Astrocyte of the cerebellum (primary cell): Measurements from ENCODE around the gene PIP5K1B.
A peak's percentile ranks its signal among the peaks of the same experiment; 100 is the strongest.

Source experiments
- DNase-seq: peaks from one replicate; pipeline ENCODE4 v3.0.0-alpha.2; 2011; ENCODE audit warnings: low read depth
- H3K4me3 ChIP-seq: 2 replicates; pipeline ENCODE4 v1.5.1; 2011; ENCODE audit warnings: mild to moderate bottlenecking, low read depth, low read length, moderate library complexity
- in situ Hi-C: cut with HindIII; loops from 2 replicates; pipeline ENCODE4 v1.10.0; 2017; ENCODE audit warnings: low sequenced_read_pairs
- TF ChIP-seq, protein P1 (sequence below): IDR thresholded peaks from 2 replicates; pipeline ENCODE4 v1.5.1; 2012; ENCODE audit warnings: low read length, low read depth, moderate library complexity, mild to moderate bottlenecking; ENCODE audit errors: missing control alignments

Gene PIP5K1B

DNA sequence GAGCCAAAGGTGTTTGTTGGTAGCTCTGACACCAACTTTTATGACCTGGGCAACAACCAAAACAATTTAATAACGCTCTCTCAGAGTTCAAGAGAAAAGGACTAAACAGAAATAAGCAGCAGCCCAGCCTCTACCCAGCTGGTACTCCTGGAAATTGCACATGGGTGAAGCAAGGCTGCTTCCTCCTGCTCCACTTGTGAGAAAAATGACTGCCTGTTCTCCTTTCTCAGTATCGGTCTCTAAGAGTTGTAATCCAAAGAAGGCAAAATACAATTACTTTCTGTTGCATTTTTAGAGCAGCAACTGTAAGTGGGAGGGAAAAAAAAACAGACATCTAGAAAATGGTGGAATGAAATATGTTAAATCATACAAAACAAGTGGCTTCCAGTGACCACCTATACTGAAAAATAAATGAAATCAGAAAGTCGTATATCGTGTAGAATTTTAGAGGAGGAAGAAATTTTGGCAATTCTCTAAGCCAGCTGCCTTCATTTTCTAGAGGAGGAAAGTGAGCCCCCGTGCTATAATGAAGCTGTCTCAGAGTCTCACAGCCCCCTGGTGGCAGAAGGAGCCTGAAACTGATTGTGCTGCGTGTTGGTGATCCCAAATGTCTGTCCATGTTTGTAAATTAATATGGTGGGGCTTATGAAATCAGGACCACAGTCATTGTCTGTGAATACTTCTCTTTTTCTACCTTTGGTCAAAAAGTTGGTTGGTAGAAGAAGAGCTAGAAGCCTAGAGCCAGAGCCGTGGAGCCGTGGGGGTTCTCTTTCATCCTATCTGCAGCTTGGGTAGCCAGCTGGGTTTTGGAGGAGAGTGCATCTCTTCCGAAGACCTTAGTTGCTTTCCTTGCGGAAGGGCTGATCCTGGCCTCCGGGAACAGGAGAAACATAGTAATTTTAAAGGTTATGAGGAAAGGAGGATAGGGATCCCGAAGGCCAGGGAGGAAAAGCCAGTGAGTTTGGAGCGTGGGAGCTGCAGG is 139.9 kb downstream of the PIP5K1B start:
- TF ChIP-seq, protein P1, sequence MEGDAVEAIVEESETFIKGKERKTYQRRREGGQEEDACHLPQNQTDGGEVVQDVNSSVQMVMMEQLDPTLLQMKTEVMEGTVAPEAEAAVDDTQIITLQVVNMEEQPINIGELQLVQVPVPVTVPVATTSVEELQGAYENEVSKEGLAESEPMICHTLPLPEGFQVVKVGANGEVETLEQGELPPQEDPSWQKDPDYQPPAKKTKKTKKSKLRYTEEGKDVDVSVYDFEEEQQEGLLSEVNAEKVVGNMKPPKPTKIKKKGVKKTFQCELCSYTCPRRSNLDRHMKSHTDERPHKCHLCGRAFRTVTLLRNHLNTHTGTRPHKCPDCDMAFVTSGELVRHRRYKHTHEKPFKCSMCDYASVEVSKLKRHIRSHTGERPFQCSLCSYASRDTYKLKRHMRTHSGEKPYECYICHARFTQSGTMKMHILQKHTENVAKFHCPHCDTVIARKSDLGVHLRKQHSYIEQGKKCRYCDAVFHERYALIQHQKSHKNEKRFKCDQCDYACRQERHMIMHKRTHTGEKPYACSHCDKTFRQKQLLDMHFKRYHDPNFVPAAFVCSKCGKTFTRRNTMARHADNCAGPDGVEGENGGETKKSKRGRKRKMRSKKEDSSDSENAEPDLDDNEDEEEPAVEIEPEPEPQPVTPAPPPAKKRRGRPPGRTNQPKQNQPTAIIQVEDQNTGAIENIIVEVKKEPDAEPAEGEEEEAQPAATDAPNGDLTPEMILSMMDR: peak; percentile 53
- in situ Hi-C loops: loop anchor here (5.0 kb wide), 1 partner anchor 38 kb away; no protein-coding TSS in a partner anchor
- DNase-seq: no peak
- H3K4me3 ChIP-seq: no peak overlapping the region

DNA sequence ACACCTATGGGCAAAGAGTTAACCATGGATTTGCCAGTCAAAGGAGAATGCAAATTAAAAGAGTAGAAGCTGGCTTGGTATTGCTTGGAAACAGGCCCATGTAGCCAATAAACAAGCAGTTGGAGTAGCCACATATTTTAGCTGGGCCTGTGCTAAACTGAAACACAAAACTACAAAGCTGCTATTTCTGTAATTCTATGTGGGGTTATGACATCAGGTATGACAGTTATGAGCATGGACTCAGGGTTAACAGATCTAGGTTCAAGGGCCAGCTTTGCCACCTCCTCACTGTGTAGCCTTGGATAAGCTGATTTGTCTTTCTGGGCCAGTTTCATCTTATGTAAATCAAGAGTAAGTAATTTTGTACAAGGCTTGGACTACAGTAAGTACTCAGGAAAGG is 142.7 kb downstream of the PIP5K1B start:
- in situ Hi-C loops: no loop called here
- H3K4me3 ChIP-seq: no peak overlapping the region
- no peak for DNase-seq
- TF ChIP-seq, protein P1: no peak

DNA sequence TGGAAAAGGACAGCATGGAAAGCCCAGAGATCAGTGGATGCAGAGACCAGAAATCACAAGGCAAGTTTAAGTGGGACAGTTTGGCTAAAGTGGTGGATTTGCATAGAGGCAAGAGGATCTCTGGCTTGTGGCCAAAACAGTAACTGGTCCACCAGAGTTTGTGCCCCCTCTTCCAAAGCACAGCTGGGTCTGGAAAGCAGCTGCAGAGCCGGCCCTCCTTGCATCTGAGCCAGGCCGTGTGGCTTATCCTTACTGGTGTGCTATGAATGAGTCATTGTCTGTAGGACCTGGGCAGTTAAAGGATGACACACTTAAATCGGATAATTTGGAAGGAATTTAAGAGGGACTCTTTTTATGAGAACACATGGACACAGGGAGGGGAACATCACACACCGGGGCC is 146.6 kb downstream of the PIP5K1B start:
- TF ChIP-seq, protein P1: no peak

DNA sequence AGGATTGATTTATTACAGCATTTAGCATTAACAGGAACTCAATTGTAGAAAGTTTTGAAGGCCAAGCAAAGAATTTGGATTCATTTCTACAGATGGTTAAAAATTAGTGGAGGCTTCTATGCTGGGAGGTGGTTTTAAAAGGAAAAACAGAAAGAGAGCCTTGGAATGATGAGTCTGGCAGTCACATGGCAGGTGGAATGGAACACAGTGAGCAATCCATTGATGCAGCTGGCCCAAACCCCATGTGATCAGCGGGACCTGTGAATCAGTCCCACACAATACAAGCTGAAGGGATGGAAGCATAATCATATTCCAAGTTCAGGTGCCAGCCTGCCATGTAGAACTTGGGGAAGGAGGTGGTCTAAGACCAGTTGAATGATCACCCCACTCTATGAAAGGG is 147.9 kb downstream of the PIP5K1B start:
- TF ChIP-seq, protein P1: no peak
- in situ Hi-C loops: no loop called here
- DNase-seq: no peak

More for the DNA sequence above, 146.6 kb downstream of the PIP5K1B start:
- H3K4me3 ChIP-seq: no peak overlapping the region
- DNase-seq: no peak
- in situ Hi-C loops: no loop called here

DNA sequence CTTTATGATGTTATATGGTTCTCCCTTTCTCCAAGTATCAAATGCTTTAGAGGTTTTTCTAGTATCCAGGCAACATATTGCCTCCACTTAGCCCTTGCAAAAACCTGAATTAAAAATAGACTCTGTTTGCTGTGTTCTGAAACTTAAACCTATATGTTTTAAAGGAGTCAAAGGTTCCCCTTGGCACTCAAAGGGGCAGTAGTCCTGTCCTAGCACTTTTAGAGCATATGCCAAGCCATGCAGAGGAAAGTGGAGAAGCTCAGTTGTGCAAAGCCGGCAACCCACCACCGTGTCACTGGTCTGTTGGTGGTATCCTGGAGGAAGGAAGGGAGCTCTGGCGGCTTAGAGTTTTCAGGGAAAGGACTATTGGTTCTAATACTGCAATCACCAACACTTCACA is 154.3 kb downstream of the PIP5K1B start:
- no peak for DNase-seq
- in situ Hi-C loops: no loop called here
- TF ChIP-seq, protein P1: no peak
- no peak overlapping the region for H3K4me3 ChIP-seq

More for the DNA sequence above, 147.9 kb downstream of the PIP5K1B start:
- H3K4me3 ChIP-seq: no peak overlapping the region

DNA sequence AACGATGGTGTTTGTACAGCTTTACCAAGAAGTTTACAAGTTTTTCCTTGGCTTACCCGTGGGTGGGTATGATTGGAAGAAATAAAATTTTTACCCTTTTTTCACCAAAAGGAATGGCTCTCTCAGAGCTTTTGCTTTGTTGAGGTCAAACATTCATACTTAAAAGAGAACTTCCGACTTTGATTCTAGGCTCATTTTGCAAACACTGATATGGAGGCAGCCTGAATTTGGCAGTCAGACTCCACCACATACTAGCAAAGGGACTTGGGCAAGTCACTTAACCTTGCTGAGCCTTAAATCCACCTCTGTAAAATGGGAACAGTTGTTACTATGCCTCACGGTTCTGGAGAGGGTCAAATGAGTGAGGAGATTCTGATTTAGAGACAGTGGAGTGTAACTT is 155.4 kb downstream of the PIP5K1B start:
- H3K4me3 ChIP-seq: no peak overlapping the region
- in situ Hi-C loops: no loop called here
- DNase-seq: no peak
- TF ChIP-seq, protein P1: no peak
